ENCODE measurements around the gene APBB2. TPM values are rescaled to one million over a fixed set of nuclear protein-coding genes. Genes with fewer than 3 reads are reported as not detected.
"Not testable (repeated sequence)": the region's sequence is repeated elsewhere in the genome, so short reads cannot be mapped to it uniquely, and the experiment has no call there.

Gene APBB2
- total RNA-seq, 2 donors from 2014 or later, result 134 to 137 TPM

DNA sequence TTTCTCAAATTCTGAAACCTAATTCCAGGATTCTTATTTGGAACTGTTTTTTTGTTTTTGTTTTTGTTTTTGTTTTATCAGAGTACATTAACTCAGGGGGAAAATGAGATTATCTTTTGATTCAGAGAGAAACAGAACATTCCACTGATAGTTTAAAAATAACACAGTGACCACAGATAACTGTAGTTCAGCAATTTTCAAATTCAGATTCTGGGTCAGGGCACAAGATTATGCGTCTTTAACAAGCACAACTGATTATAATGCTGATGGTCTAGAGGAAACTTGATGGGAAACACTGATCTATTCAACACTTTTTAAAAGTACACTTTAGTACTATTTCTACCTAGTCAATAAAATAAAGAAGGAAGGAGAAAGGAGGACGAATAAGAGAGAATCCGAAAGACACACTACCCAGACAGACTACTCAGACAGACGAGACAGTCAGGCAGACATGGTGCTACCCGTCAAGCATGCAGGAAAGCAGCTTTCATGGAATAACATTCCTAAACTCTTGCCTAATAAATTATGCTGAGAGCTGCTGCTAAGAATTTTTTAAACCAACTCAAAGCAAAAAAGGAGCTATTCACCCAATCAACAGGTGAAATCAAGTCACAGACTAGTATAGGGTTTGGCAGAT is 59.0 kb downstream of the APBB2 start:
- Histone ChIP-seq H3K27ac (peak overlapping the region; percentile 16 to 84), H3K27me3 (replicated peaks; ENCODE audit: insufficient read depth) (no peaks in the 10 kb centered on the region), H3K9me3 (no peaks in the 10 kb centered on the region), H3K36me3 (no peaks in the 10 kb centered on the region), H3K4me3 (peak overlapping the region; percentile 47), H3K4me1 (ENCODE audit: control insufficient read depth in 1 of 2, low read depth in 2 of 2) (peaks cover 13 to 72% of the 10 kb centered on the region in 2 donors)
- TF ChIP-seq, protein P1, sequence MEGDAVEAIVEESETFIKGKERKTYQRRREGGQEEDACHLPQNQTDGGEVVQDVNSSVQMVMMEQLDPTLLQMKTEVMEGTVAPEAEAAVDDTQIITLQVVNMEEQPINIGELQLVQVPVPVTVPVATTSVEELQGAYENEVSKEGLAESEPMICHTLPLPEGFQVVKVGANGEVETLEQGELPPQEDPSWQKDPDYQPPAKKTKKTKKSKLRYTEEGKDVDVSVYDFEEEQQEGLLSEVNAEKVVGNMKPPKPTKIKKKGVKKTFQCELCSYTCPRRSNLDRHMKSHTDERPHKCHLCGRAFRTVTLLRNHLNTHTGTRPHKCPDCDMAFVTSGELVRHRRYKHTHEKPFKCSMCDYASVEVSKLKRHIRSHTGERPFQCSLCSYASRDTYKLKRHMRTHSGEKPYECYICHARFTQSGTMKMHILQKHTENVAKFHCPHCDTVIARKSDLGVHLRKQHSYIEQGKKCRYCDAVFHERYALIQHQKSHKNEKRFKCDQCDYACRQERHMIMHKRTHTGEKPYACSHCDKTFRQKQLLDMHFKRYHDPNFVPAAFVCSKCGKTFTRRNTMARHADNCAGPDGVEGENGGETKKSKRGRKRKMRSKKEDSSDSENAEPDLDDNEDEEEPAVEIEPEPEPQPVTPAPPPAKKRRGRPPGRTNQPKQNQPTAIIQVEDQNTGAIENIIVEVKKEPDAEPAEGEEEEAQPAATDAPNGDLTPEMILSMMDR (IDR thresholded peaks at IDR 0.05), result no peak
- no peak for DNase-seq (ENCODE audit: low spot score)
- peak; percentile 38 for ATAC-seq (ENCODE audit: insufficient number of reproducible peaks, low FRiP score, low read depth)

- Histone ChIP-seq H3K9me3 (no peaks in the 10 kb centered on the region), H3K4me3 (peak overlapping the region; percentile 47), H3K36me3 (no peaks in the 10 kb centered on the region), H3K27me3 (replicated peaks; ENCODE audit: insufficient read depth) (no peaks in the 10 kb centered on the region), H3K27ac (peak overlapping the region; percentile 16 to 84), H3K4me1 (ENCODE audit: control insufficient read depth in 1 of 2, low read depth in 2 of 2) (peaks cover 12 to 73% of the 10 kb centered on the region in 2 donors)
- peak; percentile 61 for ATAC-seq (ENCODE audit: insufficient number of reproducible peaks, low FRiP score, low read depth)
- TF ChIP-seq, protein P1 (IDR thresholded peaks at IDR 0.05), result peak; percentile 16
- DNase-seq (ENCODE audit: low spot score), result no peak
Measured at GRCh38 chr4:41154814-41155177, 59.5 kb downstream of the APBB2 start.

DNA sequence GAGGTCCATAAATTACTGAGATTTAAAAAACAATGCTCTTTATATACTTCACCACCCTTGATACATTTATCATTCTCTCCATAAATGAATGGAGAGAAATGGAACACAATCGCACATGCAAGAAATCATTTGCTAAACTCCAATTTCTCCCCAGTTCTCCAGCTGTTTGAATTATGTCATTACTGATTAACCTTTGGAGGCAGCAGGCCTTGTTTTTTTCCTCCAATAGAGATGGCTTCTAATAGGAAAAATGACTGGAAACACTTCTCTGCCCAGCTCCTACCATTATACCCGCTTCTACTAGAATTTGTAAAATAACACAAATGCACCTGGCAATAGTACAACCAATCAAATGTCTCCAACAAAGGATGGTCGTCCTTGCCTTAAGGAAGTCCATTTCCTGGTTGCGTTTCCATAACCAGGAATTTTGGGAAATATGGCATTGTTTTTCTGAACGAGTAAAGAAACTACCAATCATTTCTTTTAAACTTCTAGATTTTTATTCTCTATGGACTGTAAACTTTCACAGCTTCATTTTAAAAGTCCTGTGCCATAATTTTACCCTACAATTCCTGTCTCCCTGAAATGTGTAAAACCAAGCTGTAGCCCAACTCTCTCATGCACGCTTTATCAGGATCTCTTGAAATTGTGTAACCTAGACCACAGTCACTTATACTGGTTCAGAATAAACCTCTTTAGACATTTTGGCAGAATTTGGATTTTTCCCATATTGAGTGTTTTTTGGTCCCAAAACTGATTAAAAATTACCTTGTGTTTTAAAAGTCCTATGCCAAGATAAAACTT is 60.1 kb downstream of the APBB2 start:
- DNase-seq (ENCODE audit: low spot score) (no peak), ATAC-seq (ENCODE audit: insufficient number of reproducible peaks, low FRiP score, low read depth) (no peak)
- Histone ChIP-seq H3K27me3 (replicated peaks; ENCODE audit: insufficient read depth) (no peaks in the 10 kb centered on the region), H3K9me3 (no peaks in the 10 kb centered on the region), H3K4me1 (ENCODE audit: control insufficient read depth in 1 of 2, low read depth in 2 of 2) (peaks cover 16 to 74% of the 10 kb centered on the region in 2 donors), H3K36me3 (no peaks in the 10 kb centered on the region), H3K27ac (peak overlapping the region; percentile 16 to 84), H3K4me3 (no peak overlapping the region)
- TF ChIP-seq, protein P1 (IDR thresholded peaks at IDR 0.05), result no peak

DNA sequence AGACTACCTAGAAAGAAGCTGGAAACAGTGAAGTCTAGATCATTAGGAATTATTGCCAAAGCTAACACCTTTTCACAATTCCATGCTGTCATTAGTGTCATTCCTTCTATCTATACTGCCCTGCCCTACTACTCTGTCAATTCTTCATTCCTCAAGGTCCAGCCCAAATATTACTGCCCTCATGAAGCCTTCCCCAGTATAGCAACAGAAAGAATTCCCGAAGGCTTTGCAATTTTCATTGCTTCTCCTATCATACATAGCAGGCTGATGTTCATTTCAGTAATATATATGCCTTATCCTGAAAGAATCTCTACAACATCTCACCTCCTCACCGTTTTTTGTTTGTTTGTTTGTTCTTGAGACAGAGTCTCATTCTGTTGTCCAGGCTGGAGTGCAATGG is 63.9 kb downstream of the APBB2 start:
- H3K4me1 ChIP-seq (ENCODE audit: control insufficient read depth in 1 of 2, low read depth in 2 of 2), result peaks cover 34 to 69% of the 10 kb centered on the region in 2 donors
- TF ChIP-seq, protein P1 (IDR thresholded peaks at IDR 0.05), result no peak
- H3K27me3 ChIP-seq (replicated peaks; ENCODE audit: insufficient read depth), result no peaks in the 10 kb centered on the region
- ATAC-seq (ENCODE audit: insufficient number of reproducible peaks, low FRiP score, low read depth) (no peak), DNase-seq (ENCODE audit: low spot score) (no peak)
- no peaks in the 10 kb centered on the region for H3K36me3 ChIP-seq
- H3K27ac ChIP-seq, result no peak overlapping the region
- H3K4me3 ChIP-seq, result no peak overlapping the region
- no peaks in the 10 kb centered on the region for H3K9me3 ChIP-seq

DNA sequence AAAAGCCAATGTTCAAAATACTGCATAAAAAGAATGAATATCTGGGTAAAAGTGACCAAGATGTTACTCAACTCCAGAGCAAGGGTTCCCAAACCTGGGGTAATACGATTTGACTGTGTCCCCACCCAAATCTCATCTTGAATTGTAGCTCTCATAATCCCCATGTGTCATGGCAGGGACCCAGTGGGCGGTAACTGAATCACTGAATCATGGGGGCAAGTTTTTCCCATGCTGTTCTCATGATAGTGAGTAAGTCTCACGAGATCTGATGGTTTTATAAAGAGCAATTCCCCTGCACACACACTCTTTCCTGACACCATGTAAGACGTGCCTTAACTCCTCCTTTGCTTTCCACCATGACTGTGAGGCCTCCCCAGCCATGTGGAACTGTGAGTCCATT is 64.8 kb downstream of the APBB2 start:
- not testable (repeated sequence) for ATAC-seq (ENCODE audit: insufficient number of reproducible peaks, low FRiP score, low read depth); H3K9me3 ChIP-seq; H3K4me3 ChIP-seq; H3K27me3 ChIP-seq (replicated peaks; ENCODE audit: insufficient read depth); H3K36me3 ChIP-seq; DNase-seq (ENCODE audit: low spot score)
- Histone ChIP-seq H3K4me1 (ENCODE audit: control insufficient read depth in 1 of 2, low read depth in 2 of 2) (peaks cover 40 to 69% of the 10 kb centered on the region in 2 donors), H3K27ac (peak overlapping the region; percentile 17 to 23)
